HG02970 (cell line): ENCODE results near the gene FNDC3B.

Source experiments
- ATAC-seq: cut with Tn5 transposase; IDR thresholded peaks from one replicate; pipeline ENCODE4 v1.9.1; 2021; ENCODE audit warnings: mild to moderate bottlenecking, moderate library complexity, moderate number of reproducible peaks; ENCODE audit not compliant: unreplicated experiment, low FRiP score

FNDC3B gene

DNA sequence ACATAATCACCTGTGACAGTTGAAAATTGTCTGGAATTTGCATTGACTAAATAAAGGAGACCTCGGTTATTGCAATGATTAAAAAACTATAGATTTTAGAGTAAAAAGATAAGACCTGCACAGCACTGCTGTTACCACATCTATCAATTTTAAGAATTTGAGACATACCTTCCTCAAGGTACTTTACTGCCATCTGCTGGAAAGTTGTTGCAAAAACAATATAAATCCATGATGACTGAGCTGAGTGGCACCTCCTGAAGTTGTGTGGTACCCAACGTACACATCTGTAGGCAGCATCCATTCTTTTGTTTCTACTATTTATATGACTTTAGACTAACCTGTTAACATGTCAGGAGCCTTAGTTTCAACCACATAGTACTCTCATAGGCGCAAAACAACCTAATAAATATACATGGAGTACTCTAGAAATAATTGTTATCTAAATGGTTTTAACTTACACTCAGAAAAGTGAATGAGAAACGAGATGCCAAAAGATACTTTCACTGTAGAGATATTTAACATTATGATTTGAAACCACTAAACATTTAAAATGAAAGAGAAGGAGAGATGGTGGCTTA, 302.2 kb downstream of the FNDC3B start:
- ATAC-seq: no peak

GRCh38 chr3:172342097-172342659, 302.8 kb downstream of the FNDC3B start:
- ATAC-seq: no peak

DNA sequence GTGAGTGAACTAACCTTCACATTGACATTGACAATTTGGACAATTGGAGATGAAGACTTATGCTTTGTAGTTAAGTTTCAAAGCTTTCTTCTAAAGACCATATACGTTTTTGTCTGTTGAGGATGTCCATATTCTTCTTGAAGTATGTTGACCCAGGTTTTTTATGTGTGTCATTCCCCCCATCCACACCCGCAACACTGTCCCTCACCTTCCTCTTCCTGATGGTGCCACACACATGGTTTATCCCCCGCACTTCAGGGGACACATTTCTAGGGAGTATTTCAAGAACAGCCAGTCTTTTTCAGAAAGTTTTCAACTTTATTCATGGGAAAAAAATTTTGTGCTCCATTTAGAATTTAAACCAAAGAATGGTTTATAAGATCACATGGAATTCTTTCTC, 303.7 kb downstream of the FNDC3B start:
- ATAC-seq: no peak

DNA sequence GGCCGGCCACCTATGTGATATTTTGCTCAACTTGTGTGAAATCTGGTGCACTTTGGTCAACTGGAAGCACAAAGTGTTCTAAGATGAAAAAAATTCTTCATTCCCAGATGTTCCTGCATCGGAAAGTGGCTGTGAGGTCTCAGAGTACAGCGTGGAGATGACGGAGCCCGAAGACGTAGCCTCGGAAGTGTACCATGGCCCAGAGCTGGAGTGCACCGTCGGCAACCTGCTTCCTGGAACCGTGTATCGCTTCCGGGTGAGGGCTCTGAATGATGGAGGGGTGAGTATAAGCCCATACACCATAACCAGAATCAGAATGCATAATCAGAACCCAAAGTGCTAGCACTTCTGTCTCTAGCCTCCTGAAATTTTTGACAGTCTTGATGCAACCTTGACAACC, 304.6 kb downstream of the FNDC3B start:
- ATAC-seq: no peak

GRCh38 chr3:172346161-172346560, 306.8 kb downstream of the FNDC3B start:
- ATAC-seq: no peak

DNA sequence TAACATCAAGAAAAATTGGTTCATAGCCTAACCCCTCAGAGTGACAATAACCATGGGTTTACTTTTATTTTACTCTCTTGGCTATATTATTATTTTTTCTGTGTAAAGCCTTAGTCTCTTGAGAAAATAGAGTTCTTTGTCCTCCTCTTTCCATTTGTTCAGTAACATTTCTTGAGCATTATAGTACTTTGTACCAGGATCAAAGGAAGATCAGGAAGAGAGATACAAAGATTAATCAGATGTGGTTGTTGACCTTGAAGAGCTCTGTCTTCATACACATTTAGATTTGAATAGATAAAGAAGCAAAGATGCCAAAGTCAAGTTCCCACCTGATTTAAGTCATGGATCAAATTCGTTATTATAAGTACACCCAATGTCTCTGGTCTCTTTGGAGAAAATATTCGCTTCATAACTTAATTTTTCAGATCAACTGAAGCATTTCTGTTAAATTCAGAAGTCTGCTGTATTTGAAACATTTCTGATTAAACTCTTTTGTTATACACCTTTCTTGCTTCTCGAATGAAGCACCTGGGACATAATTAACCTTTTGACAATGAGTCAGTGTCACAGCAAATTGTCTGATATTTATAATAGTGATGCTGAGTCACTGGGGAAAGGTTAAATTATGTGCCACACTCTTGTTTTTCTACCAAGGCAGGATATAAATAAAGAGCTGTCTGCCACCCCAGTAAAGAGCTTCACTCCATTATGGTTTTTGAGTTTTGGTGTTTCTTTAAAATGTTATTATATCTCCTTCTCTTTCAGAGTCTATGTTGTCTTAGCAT, 308.7 kb downstream of the FNDC3B start:
- ATAC-seq: no peak

DNA sequence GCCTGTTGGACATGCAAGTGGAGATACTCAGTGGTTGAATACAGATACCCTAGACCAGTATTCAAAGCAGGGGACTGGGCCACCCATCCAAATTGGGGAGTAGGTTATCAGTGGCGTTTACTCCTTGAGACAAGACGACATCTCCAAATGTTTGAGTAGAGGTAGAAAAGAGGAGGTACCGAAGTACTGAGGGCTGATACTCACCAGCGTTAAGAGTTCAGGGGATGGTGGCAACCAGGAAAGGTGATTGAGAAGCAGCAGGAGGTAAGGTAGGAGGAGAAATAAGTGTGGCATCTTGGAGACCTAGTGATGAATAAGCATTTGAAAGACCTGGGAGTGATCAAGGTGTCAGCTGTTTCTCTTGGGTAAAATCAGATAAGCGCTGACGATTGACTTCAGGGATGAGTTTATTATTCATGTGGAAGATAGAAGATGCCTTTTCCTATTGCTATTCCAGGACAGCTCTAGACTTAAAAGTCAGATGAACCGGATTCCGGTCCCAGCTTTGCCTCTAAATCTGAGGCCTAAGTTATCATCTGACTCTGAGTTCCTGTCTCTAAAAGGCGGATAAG, 312.6 kb downstream of the FNDC3B start:
- no peak for ATAC-seq

DNA sequence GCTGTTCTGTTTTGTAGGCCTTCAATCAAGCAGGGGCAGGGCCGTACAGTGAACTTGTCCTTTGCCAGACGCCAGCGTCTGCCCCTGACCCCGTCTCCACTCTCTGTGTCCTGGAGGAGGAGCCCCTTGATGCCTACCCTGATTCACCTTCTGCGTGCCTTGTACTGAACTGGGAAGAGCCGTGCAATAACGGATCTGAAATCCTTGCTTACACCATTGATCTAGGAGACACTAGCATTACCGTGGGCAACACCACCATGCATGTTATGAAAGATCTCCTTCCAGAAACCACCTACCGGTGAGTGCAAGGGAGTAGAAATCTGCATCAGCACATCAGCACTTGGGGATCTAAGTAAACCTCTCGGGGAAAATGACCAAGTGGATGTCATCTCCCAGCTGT, 313.4 kb downstream of the FNDC3B start:
- ATAC-seq: no peak

- no peak for ATAC-seq
Observed at GRCh38 chr3:172354931-172355499, 315.6 kb downstream of the FNDC3B start.

DNA sequence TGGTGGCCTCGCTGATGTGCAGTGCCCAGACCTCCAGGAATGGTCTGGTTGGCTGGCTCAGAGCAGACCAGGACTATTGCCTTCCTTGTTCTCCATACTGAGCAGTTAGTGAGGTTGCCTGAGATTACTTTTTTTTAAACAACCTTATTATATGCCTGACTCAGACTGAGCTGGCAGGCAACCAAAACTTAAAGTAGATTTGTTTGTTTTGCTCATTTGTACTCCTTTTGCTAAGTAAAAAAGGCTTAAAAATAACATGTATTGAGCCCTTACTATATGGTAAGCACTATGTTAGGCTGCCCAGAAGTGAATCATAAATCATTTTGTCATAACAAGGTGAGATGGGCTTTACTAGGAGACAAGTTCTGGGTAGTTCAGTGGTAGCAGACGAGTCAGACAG, 316.5 kb downstream of the FNDC3B start:
- no peak for ATAC-seq

- no peak for ATAC-seq
Observed at GRCh38 chr3:172356427-172356826, 317.0 kb downstream of the FNDC3B start.

- ATAC-seq: no peak
Observed at GRCh38 chr3:172357850-172358754, 318.7 kb downstream of the FNDC3B start.

GRCh38 chr3:172359231-172359630, 319.9 kb downstream of the FNDC3B start:
- ATAC-seq: no peak

GRCh38 chr3:172359996-172360395, 320.6 kb downstream of the FNDC3B start:
- no peak for ATAC-seq

DNA sequence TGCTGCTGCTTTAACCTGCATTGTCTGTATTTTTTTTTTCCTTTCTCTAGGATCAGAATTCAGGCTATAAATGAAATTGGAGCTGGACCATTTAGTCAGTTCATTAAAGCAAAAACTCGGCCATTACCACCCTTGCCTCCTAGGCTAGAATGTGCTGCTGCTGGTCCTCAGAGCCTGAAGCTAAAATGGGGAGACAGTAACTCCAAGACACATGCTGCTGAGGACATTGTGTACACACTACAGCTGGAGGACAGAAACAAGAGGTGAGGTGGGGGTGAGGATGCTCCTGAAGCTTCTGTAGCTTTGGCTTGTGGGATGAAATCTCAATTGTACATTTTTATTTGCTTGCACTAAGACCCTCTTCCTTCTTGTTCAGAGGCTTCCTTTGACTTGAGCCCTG, 323.2 kb downstream of the FNDC3B start:
- ATAC-seq: no peak

DNA sequence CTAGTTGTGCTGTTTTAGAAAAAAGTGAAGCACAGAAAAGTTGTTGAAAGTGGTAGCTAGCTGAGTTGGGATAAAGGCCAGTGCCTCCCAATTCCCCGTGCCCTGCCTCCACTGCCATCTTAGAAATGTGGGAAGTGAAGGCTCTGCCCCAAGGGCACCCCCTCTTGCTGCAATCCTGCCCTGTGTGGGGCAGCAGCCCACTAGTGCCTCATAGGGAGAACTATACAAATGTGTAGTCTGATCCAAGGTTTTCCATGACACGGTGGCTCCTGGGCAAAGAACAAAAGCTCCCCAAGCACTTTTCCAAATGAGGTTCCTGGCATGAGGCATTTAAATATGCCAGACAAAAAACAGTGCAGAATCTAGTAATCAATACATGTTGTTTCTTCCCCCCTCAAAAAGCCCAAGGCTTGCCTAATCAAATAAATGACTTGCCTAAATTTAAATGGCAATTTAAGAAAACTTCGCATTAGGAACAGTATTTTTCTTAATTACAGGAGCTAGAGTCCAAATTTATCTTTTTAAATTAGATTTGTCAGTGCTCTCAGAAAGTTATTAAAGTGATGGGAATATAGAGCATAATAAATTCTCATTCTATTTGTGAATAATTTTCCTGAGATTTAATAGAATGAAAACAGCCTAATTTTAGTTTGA, 325.1 kb downstream of the FNDC3B start:
- ATAC-seq: no peak

GRCh38 chr3:172365028-172365567, 325.7 kb downstream of the FNDC3B start:
- no peak for ATAC-seq

GRCh38 chr3:172367205-172368105, 328.1 kb downstream of the FNDC3B start:
- no peak for ATAC-seq
